SK-MEL-5 (cell line): ENCODE results near the gene PRPF40B. TPM values are rescaled to one million over a fixed set of nuclear protein-coding genes. Genes with fewer than 3 reads are reported as not detected.

Source experiments
- DNase-seq: peaks from one replicate; pipeline ENCODE4 v3.0.0-alpha.2; 2016; ENCODE audit warnings: low read depth, low spot score
- in situ Hi-C: cut with HindIII; loops from 2 replicates; pipeline ENCODE4 v1.10.0; 2016; ENCODE audit warnings: low sequenced_read_pairs, high pct_unique_total_duplicates, low pct_unique_long_range_greater_than_20kb
- polyA plus RNA-seq, 2 experiments: library from polyadenylated mRNA; depleted of rRNA; stranded (reverse); fragments of >200 nt; gene quantifications; 2 replicates each; pipeline ENCODE4 v1.2.3, GENCODE V29; 2015
- total RNA-seq: library from RNA; depleted of rRNA; stranded (reverse); fragments of >200 nt; shearing (Covaris generic); gene quantifications from 2 replicates; pipeline ENCODE4 v1.2.3, GENCODE V29; 2014; rRNA removed

PRPF40B gene
- 13.3 and 16.4 TPM in 2 replicates for total RNA-seq
- 16.1 and 27.2 TPM in 2 replicates for polyA plus RNA-seq (2015; cell fraction: cytosol; rRNA removed)
- 129 and 148 TPM in 2 replicates for polyA plus RNA-seq (2015; cell fraction: nucleus; rRNA removed)

DNA sequence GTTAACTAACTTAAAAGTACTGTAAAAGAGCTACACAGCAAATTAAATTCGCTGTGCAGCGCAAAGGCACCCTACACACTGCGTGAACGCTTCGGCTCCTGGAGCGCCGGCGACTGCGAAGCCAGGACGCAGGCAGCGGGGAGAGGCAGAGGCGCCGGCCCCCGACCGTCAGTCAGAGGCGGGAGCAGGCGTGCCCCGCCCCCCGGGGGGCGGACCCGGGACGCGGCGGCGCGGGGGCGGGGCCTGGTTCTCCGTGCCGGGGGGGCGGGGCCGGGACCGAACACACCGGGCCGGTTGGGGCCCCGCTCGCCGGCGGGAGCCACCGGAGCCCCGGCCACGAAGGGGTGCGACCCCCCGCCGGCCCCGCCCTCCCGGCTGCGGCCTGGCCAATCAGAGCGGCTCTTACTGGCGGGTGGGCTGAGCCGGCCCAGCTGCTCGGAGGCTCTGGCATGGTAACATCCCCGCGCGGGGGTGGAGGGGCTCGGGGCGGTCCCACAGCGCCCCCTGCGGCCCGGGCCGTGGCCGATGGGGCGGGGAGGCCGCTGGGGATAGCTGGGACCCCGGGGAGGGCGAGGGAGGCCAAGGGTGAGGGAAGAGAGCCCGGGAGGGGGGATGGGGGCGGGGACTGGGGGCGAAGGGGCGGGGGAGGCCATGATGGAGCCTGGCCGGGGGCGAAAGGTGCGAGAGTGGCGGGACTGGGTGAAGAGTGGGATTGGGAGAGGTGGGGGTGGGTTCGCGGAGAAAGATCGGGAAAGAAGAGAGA lies at the start of gene PRPF40B:
TSS of gene PRPF40B (plus strand) at position 420 of the 763 bp plus-strand sequence. CDS start at position 450, 30 bp downstream.
- peak; percentile 86 for DNase-seq
- in situ Hi-C loops = no loop called here

DNA sequence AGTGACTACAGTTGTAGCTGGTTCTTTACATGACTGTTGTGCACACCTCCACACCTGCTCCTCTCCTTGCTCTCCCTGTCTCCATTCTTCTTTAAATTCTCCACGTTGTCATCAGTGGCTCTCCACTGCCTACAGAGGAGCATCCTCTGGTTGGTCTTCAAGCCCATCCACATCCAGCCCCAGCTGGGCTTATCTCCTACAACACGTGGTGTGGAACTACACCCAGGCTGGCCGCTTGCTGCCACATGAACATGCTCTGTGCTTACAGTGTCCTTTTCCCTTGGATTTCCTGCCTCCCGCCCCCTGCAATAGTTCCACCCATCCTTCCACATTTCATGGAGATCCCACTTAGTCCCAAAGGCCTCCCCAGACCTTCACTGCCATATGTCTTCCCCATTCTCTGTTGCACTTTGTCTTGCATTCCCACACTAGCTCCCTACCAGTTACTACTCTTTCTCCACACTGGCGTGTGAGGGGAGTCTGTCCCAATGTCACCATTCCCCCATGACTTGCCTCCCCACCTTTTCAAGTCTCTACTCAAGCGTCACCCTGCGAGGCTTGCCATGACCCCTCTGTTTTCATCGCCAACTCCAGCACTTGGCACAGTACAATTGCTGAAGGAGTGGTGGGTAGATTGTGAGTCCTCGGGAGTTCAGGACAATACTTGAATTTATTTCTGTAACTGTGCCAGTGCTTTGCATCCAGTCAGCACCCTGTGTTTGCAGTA lies 45.6 kb upstream of the PRPF40B start:
- DNase-seq = no peak
- in situ Hi-C loops = no loop called here

DNA sequence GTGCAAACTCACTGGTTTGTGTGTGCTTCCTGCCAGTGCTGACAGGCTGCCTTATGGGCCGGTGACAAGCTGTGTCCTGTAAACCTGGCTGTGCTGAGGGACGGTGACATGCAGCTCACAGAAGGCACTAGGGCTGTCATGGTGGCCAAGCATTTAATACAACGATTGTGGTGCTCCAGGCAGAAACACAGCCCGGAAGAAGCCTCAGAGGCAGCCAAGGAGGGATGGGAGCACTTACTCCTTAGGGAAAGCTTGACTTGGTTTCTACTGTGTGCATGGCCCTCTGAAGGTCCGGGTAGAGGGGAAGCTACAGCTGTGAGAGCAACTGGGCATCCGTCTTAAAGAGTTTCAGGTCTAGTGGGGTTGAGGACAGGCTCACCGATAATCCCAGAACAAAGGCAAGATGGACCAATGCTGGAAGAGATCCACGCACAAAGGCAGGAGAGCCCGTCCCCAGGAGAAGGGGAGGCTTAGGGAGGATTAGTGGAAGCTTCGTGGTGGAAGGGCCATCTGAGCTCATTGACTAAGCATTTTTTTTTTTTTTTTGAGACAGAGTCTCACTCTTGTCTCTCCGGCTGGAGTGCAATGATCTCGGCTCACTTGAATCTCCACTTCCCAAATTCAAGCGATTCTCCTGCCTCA lies 44.8 kb upstream of the PRPF40B start:
- in situ Hi-C loops = no loop called here

DNA sequence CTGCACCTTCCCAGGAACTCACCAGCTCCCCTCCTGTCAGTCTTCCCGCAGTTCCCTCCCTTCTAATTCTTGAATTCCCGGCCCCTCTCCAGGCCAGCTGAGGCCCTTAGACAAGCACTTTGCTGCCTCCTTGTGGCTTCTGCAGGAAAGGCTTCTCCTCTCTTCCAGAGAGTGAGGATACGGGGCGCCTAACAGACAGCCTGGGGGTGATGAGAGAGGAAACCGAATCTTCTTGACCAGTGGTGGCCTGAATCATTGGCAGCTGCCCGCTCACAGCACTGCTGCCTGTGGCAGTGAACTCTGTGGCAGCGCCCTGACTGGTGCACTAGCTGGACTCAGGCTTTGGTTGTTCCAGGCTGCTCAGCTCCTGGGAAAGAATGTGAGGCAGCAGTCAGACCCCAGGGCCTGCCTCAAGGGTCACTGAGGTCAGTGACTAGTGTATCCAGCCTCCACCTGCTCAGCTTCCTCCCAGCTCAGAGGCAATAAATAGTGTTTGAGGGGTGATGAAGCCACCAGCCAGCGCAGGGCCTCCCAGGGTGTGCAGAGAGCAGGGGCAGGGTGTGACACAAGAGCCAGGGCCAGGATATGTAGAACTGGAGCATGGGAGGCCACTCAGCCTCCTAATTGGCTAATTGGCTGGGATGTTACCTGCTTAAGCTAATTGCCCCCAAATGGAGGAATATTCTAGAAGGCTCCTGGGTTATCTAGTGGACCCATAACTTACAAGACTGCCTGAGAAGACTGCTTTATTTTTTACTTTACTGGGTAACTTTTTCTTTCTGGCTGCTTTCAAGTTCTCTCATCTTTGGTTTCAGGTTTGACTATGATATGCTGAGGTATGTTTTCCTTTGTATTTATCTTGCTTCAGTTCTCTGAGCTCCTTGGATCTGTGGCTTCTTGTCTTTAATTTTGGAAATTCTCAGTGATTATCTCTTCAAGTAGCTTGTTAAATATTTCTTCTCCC lies 42.5 kb upstream of the PRPF40B start:
- DNase-seq = peak; percentile 91
- in situ Hi-C loops = no loop called here

More for the DNA sequence above, 44.8 kb upstream of the PRPF40B start:
- DNase-seq = no peak

DNA sequence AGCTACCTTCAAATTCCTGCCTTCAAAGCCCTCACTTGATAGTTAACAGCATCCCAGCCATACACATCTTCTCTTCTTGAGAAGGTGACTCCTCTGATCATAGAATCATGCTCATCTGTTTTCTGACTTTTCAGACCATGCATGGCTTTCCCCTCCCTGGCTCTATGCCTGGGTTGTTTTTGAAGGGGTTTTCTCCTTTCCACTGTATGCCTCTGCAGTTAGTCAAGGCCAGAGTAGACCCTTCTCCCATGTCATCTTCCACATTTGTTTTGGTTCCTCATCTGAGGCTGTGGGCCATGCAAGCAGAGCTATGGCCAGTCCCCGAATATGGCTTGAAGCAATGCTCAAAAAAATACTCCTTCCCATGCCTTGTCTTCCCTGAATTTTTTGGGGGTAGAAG lies 41.2 kb upstream of the PRPF40B start:
- in situ Hi-C loops = no loop called here
- no peak for DNase-seq

DNA sequence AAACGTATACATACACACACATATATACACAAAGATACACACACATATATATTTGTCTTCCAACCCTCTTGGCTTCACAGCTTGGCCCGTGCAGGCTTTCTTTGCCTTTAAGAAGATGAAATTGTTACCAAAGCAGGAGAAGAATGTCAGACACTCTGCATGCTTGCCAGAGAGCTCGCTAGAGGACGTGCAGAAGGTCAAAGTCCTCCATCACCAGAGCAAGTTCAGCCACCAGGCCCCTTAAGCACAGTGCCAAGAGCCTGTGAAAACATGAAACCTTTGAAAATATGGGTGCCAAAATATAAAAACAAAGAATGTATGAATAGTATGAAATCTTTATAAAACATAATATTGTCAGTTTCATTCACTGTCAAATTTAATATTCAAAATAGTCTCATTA lies 40.5 kb upstream of the PRPF40B start:
- in situ Hi-C loops = no loop called here
- no peak for DNase-seq

DNA sequence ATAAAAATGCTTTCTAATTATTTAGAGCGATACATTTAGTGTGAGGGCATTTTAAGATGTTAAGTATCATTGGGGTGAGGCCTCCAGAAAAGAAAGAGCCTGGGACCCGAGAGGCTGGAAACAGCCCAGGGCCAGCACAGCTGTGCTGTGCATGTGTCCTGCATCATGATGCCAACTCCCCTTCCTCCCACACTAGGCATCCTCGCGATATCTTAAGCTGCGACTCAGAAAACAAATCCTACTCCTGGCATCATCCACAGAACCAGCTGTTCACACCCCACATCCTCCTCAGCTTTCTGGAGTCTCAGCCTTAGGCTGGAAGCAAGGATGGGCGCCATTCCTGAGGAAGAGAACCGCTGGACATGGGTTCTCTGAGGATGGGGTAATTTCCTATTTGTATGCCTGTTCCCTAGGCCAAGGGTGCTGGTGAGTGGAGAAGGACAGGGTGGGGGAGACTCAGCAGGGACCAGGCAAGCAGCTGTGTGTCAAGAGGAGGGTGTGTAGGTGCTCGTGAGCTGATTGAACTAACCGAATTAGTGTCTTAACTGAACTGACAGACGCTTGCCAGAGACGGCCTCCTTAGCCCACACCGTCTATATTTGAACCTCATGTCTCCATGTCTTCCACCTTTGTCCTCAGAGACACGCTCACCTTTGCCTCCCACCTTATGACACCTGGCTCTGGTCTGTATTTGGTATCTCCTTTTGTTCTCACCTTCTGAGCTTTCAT lies 39.8 kb upstream of the PRPF40B start:
- DNase-seq = no peak
- in situ Hi-C loops = no loop called here

DNA sequence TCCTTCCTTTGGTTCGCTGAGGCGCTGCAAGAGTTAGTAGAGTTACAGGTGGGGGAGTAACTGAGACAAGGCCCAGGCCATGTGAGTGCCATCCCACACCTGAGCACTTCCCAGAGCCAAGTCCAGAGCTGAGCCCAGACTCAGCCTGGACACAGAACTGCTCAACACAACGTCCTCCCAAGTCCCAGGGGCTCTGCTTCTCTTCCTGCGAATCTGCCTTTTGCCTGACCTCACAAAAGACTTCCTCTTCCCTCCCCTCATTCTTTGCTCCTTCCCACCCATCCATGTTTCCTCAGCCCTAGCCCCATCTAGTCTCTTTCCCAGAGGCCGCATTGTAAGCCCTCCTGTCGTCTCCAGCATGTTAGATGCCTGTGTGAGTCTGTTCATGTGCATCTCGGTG lies 38.8 kb upstream of the PRPF40B start:
- no peak for DNase-seq
- in situ Hi-C loops = no loop called here

DNA sequence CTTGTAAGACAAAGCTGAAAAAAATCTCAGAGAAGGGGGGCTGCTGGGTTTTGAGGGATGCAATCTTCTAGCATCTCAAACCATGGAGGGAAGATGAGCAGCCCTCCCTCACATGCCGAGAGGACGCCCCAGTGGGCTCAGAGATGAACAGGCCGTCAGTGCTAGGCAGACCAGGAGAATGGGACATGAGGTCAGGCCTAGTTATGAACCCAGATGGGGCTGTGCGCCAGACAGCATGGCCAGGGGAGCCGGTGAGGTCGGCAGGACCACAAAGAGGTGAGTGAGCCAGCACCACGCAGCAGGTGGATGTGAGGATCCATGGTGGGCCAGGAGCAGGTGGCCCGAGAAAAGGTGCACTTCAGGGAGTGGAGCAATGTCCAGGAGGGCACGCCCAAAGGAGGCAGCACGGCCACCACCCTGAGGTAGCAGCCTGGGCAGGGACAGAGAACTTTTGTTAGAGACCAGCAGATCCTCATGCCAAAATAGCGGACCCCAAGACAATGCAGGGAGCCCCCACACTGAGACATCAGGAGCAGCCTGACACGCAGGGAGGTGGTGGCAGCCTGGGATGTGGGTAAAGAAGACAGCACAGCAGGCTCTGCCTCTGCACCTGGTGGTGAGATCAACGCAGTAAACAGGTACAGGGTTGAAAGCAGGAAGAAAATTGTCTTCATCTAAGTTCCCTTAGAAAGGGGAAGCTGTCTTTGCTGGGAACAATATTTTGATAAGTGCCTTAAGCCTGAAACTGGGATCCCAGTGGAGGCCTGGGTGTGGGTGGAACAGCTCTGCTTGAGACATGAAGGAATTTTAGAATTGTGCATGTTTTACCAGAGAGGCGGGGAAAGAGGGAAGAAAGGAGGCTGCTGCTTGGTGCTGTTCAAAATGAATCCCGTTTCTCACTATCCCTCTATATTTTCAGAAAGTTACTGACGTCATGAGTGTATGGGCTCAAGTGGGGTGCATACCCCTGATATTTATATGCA lies 37.6 kb upstream of the PRPF40B start:
- in situ Hi-C loops = no loop called here
- no peak for DNase-seq

DNA sequence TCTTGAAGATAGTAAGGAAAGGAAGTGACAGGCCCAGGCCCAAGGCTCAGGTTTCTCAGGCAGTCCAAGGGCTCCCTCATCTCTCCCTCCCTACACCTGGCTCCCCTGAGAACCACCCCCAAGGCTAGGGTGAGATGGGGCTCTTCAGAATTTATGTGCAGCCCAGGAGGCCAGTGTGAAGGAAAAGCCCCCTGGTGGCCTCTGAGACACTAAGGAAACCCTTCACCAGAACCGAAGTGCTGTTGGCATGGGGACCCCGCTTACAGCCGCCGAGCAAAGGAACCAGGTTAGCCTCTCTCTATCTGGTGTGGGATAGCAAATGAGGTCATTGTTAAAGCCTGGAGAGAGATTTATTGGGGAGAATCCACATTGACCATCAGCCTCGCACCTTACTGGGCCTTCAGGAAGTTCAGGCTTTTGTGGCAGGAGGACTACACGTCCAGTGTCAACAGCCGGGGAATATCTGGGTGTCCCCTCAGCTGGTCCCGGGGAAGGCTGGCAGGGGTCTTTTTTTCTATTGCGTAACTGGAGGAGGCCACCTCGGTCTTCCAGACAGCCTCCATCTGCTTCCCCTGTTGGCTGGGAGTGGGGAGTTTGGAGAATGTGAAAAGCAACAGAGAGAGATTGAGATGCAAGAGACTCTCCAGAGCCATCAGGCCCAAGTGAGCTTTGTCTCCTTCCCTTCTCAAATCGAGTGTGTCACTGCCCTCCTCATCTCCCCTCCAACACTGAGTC lies 36.0 kb upstream of the PRPF40B start:
- in situ Hi-C loops = no loop called here

DNA sequence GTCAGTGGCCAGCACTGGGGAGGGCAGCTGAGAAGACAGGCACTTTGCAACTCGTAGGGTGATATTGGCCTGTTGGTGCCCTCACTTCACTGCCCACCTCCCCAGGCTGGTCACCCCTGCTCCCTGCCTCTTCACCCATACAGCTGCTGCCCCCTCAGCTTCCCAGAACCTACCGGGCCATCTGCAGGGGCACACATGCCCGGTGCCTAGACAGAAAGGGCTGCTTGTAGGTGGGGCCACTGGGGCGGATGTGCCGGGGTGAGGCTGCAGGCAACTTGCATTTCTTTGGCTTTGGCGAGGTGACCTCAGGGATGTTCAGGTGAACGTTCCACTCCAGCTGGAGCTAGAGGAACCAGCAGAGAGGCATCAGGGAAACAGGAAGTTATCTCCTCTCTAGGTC lies 35.1 kb upstream of the PRPF40B start:
- in situ Hi-C loops = no loop called here
- no peak for DNase-seq

More for the DNA sequence above, 36.0 kb upstream of the PRPF40B start:
- DNase-seq = no peak

DNA sequence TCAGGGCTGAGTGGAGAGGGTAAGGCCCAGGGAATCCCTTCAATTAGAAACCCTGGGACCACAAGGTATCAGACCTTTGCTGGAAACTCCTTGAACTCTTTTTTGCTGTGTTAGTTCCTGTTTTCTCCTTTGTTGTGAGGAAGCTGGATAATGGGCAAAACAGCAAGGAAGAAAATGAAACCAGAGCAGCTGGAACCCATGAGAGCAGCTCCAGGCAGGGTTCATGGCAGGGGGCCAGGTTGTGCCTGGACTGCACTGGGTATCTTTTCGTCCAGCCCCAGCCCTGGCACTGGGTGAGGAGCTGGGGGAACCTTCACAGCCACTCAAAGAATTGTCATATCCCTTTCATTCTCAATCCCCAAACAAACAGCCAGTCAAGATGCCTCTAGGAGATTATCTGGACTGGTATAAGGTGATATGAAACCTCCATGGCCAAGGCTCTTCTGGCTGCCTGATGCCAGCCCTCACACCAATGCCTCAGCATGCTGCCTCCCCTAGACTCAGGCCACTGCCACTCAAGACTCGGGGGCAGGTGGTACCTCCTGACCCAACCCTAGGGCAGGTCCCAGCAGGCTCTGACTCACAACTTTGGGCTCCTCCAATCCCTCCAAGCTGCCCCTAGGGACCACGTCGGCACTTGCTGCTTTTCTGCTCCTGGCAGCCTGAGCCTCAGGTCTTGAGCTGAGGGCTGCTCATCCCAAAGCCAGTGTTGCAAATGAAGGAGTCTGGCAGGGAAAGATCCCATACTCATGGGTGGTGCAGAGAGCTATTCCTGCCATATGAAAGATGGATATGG lies 34.4 kb upstream of the PRPF40B start:
- in situ Hi-C loops = no loop called here
- no peak for DNase-seq

DNA sequence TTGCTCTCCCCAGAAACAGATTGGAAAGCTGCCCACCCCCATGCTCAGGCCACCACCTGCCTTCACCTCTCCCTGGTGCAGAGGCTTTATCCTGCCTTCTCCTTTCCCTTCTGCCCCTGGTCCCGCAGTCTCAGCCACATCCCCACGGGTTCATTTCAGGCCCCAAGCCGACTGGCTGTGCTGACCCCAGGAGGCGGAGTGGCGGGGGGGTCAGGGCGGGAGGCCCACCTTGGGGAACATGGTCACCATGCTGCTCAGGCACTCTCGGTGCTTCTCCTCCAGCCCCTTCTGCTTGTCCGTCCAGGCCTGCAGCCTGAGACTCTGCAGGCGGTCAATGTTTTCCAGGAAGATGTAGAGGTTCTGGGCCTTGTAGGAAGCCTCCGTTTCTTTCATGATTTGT lies 24.8 kb upstream of the PRPF40B start:
- in situ Hi-C loops = no loop called here
- DNase-seq = no peak

DNA sequence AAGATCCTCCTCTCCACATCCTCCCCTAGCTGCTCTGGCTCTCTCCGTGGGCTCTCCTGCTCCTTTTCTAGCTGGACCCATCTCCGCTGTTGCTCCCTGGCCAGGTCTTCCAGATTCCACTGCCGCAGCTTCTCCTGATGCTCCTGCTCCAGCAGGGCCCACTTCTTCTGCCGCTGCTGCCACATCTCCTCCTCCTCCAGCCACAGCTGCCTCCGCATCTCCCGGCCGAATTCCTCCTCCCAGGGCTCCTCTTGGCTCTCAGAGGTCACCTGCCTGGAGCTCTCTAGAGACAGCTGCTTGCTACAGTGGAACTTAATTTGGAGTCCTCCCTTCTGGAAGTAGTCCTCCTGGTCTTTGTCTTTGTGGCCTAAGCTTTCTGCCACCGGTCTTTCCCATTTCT lies 23.4 kb upstream of the PRPF40B start:
- no peak for DNase-seq
- in situ Hi-C loops = no loop called here
